Peyer's patch (tissue), 4 donors: Measurements from ENCODE around the gene TSSK2.

Experiments used
- CTCF ChIP-seq, 6 experiments: fragments of 450-650 bp in 4 of 6; fragments of 200-600 bp in 2 of 6; sonication (generic) in 1 of 6; IDR thresholded peaks; one replicate each; pipeline ENCODE4 v1.5.1; 2017 to 2019; ENCODE audit warnings: antibody characterized with exemption in 6 of 6, mild to moderate bottlenecking in 3 of 6, moderate library complexity in 1 of 6
- POLR2A ChIP-seq, 2 donors: fragments of 450-650 bp; IDR thresholded peaks; one replicate each; pipeline ENCODE4 v1.5.1; 2017; ENCODE audit warnings: antibody characterized with exemption in 2 of 2, mild to moderate bottlenecking in 2 of 2, moderate library complexity in 2 of 2

GRCh38 chr22:19108807-19109197, 22.3 kb upstream of the TSSK2 start:
- TF ChIP-seq CTCF (IDR thresholded peaks at IDR 0.05) (no peak), POLR2A (IDR thresholded peaks at IDR 0.05) (no peak)
